H9 (cell line): ENCODE data around the gene MSI2. TPM values are rescaled to one million over a fixed set of nuclear protein-coding genes. Genes with fewer than 3 reads are reported as not detected.

ENCODE experiments used
- DNase-seq: peaks from one replicate; pipeline ENCODE4 v3.0.0-alpha.2; 2017
- H2AFZ ChIP-seq: one replicate; pipeline ENCODE4 v1.6.1; 2013; ENCODE audit warnings: mild to moderate bottlenecking, low read length, control low read depth, moderate library complexity
- H2AK5ac ChIP-seq: 2 replicates; pipeline ENCODE4 v1.6.1; 2013; ENCODE audit warnings: low read length, control low read depth, mixed read lengths; ENCODE audit not compliant: insufficient read length
- H2BK120ac ChIP-seq: one replicate; pipeline ENCODE4 v1.6.1; 2013; ENCODE audit warnings: low read depth, mild to moderate bottlenecking, low read length, control low read depth, inconsistent platforms; ENCODE audit not compliant: poor library complexity, severe bottlenecking
- H2BK12ac ChIP-seq: 2 replicates; pipeline ENCODE4 v1.6.1; 2013; ENCODE audit warnings: low read length, control low read depth, mixed read lengths, low read depth; ENCODE audit not compliant: insufficient read length
- H2BK15ac ChIP-seq: 2 replicates; pipeline ENCODE4 v1.6.1; 2013; ENCODE audit warnings: low read depth, low read length, control low read depth
- H2BK20ac ChIP-seq: one replicate; pipeline ENCODE4 v1.6.1; 2013; ENCODE audit warnings: low read depth, mild to moderate bottlenecking, low read length, control low read depth, inconsistent platforms; ENCODE audit not compliant: poor library complexity, severe bottlenecking
- H2BK5ac ChIP-seq: 2 replicates; pipeline ENCODE4 v1.6.1; 2013; ENCODE audit warnings: low read length, control low read depth, mixed read lengths; ENCODE audit not compliant: insufficient read length
- H3K14ac ChIP-seq: 2 replicates; pipeline ENCODE4 v1.6.1; 2013; ENCODE audit warnings: low read length, control low read depth; ENCODE audit not compliant: insufficient read depth
- H3K18ac ChIP-seq: 2 replicates; pipeline ENCODE4 v1.6.1; 2013; ENCODE audit warnings: low read depth, mild to moderate bottlenecking, mixed read lengths, low read length, control low read depth; ENCODE audit not compliant: insufficient read length
- H3K23ac ChIP-seq: 2 replicates; pipeline ENCODE4 v1.6.1; 2013; ENCODE audit warnings: low read length, control low read depth, mixed read lengths, low read depth; ENCODE audit not compliant: insufficient read length
- H3K23me2 ChIP-seq: 2 replicates; pipeline ENCODE4 v1.6.1; 2013; ENCODE audit warnings: low read depth, mild to moderate bottlenecking, mixed read lengths, low read length, control low read depth; ENCODE audit not compliant: insufficient read length, poor library complexity, severe bottlenecking
- H3K27ac ChIP-seq: 2 replicates; pipeline ENCODE4 v1.5.1; 2013; ENCODE audit warnings: low read length, control low read depth, mixed read lengths, low read depth; ENCODE audit not compliant: insufficient read length
- H3K27me3 ChIP-seq: 2 replicates; pipeline ENCODE4 v1.6.1; 2013; ENCODE audit warnings: low read length, control low read depth, inconsistent platforms; ENCODE audit not compliant: insufficient read depth
- H3K4ac ChIP-seq: 2 replicates; pipeline ENCODE4 v1.6.1; 2013; ENCODE audit warnings: low read depth, mild to moderate bottlenecking, control low read depth, inconsistent platforms, low read length, moderate library complexity
- H3K4me1 ChIP-seq: 2 replicates; pipeline ENCODE4 v1.6.1; 2013; ENCODE audit warnings: low read length, control low read depth, inconsistent platforms; ENCODE audit not compliant: insufficient read depth
- H3K4me2 ChIP-seq: 2 replicates; pipeline ENCODE4 v1.6.1; 2013; ENCODE audit warnings: low read length, control low read depth, mixed read lengths; ENCODE audit not compliant: insufficient read length, insufficient read depth
- H3K56ac ChIP-seq: 2 replicates; pipeline ENCODE4 v1.6.1; 2013; ENCODE audit warnings: low read depth, mild to moderate bottlenecking, mixed read lengths, low read length, control low read depth; ENCODE audit not compliant: insufficient read length
- H3K79me1 ChIP-seq: 2 replicates; pipeline ENCODE4 v1.6.1; 2013; ENCODE audit warnings: low read depth, mild to moderate bottlenecking, moderate library complexity, low read length, control low read depth, inconsistent platforms; ENCODE audit not compliant: insufficient read depth, poor library complexity, severe bottlenecking
- H3K79me2 ChIP-seq: 2 replicates; pipeline ENCODE4 v1.6.1; 2013; ENCODE audit warnings: low read length, control low read depth, inconsistent platforms; ENCODE audit not compliant: insufficient read depth
- H3K9ac ChIP-seq: 2 replicates; pipeline ENCODE4 v1.6.1; 2013; ENCODE audit warnings: low read length, control low read depth, mixed read lengths; ENCODE audit not compliant: insufficient read length; ENCODE audit errors: extremely low read depth
- H3K9me3 ChIP-seq: one replicate; pipeline ENCODE4 v1.6.1; 2013; ENCODE audit warnings: low read depth, low read length, inconsistent platforms; ENCODE audit not compliant: control insufficient read depth
- H3T11ph ChIP-seq: one replicate; pipeline ENCODE4 v1.6.1; 2013; ENCODE audit warnings: mild to moderate bottlenecking, low read length, control low read depth, inconsistent platforms
- H4K20me1 ChIP-seq: one replicate; pipeline ENCODE4 v1.6.1; 2013; ENCODE audit not compliant: control insufficient read depth, insufficient read length, insufficient read depth
- H4K5ac ChIP-seq: 2 replicates; pipeline ENCODE4 v1.6.1; 2013; ENCODE audit warnings: low read depth, mild to moderate bottlenecking, mixed read lengths, low read length, control low read depth; ENCODE audit not compliant: insufficient read length
- H4K8ac ChIP-seq: replicated peaks from 2 replicates; pipeline ENCODE4 v1.6.1; 2013; ENCODE audit warnings: low read length, control low read depth, mixed read lengths, low read depth; ENCODE audit not compliant: insufficient read length
- H4K91ac ChIP-seq: 2 replicates; pipeline ENCODE4 v1.6.1; 2013; ENCODE audit warnings: low read depth, mild to moderate bottlenecking, moderate library complexity, mixed read lengths, low read length, control low read depth; ENCODE audit not compliant: insufficient read length
- H3K27ac Mint-ChIP-seq, 3 experiments: 2 replicates in 2 of 3; 3 replicates in 1 of 3; pipeline ENCODE4 v1.8.0; 2020 to 2021; ENCODE audit warnings: mixed read lengths in 3 of 3, mild to moderate bottlenecking in 1 of 3, moderate library complexity in 1 of 3
- H3K27me3 Mint-ChIP-seq: 2 replicates; pipeline ENCODE4 v1.8.0; 2021; ENCODE audit warnings: low read depth, mild to moderate bottlenecking, moderate library complexity, mixed read lengths
- H3K36me3 Mint-ChIP-seq, 3 experiments: 2 replicates in 2 of 3; 3 replicates in 1 of 3; pipeline ENCODE4 v1.8.0; 2020 to 2021; ENCODE audit warnings: low read depth in 3 of 3, mixed read lengths in 3 of 3; ENCODE audit not compliant: insufficient read depth in 1 of 3
- H3K4me1 Mint-ChIP-seq, 2 experiments: 2 replicates each; pipeline ENCODE4 v1.8.0; 2020; ENCODE audit warnings: mixed read lengths in 2 of 2
- H3K4me3 Mint-ChIP-seq, 2 experiments: 2 replicates in 1 of 2; 3 replicates in 1 of 2; pipeline ENCODE4 v1.8.0; 2020 to 2021; ENCODE audit warnings: mild to moderate bottlenecking in 2 of 2, mixed read lengths in 2 of 2, moderate library complexity in 1 of 2
- H3K9me3 Mint-ChIP-seq, 2 experiments: 2 replicates in 1 of 2; 3 replicates in 1 of 2; pipeline ENCODE4 v1.8.0; 2020; ENCODE audit warnings: mild to moderate bottlenecking in 2 of 2, mixed read lengths in 2 of 2, moderate library complexity in 1 of 2
- WGBS: extraction: QIAGEN DNeasy Blood & Tissue Kit; methylation state at CpG from one replicate; pipeline ENCODE4 v1.1.7; 2013; ENCODE audit warnings: missing lambda C conversion rate, low lambda C conversion rate, mixed read lengths; ENCODE audit not compliant: insufficient read length; ENCODE audit errors: extremely low coverage; 5-methylcytosine and 5-hydroxymethylcytosine counted together
- total RNA-seq: library from RNA; stranded (reverse); gene quantifications from 2 replicates; pipeline ENCODE4 v1.2.1, GENCODE V29; 2021
- TF ChIP-seq, protein P1 (sequence below): fragments of 200-600 bp; sonication (generic); conservative IDR thresholded peaks from 3 replicates; pipeline ENCODE4 v1.8.0; 2021; ENCODE audit warnings: antibody characterized with exemption, mild to moderate bottlenecking

Gene MSI2
- total RNA-seq, 1 experiment from 2014 or later, result 98.5 TPM

DNA sequence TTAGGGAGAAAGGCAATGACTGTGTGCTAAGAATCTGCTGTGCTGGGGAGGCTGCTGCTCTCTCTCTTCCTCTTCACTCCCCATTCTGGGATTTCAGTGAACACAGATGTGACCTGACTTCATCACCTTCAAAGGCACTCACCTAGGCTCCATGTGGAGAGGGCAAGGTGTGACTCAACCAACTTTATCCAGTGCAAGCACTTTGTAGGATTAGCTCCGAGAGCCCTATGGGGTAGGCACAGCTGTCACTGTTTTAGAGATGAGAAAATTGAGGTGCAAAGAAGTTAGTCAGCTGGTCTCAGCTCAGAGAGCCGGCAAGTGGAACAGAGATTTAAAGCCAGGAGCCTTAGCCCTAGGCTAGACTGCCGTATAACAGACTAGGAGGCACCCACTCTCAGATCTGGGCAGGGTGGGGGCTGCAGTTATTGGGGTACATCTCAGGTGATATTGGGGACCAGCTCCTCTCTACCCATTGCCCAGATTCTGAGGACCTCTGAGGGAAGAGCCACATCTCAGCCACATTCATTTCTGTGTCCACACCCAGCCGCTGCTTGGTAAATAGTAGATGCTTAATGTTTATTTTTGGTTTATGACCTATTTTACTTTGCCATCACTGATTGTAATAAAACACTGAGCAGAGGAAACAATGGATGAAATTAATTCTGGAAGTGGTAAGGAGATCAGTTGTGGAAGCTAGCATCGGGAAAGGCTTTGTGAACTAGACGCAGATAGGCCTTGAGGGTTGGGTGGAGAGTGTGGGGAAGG lies 350.0 kb downstream of the MSI2 start:
- Histone ChIP-seq H4K8ac (no peak overlapping the region), H4K20me1 (no peaks in the 10 kb centered on the region), H3K27me3 (no peaks in the 10 kb centered on the region), H2BK120ac (no peak overlapping the region), H2BK20ac (no peak overlapping the region), H3K79me1 (no peaks in the 10 kb centered on the region), H2BK15ac (no peak overlapping the region), H3K4me1 (peaks cover 3% of the 10 kb centered on the region; the same call in 1 of the 2 replicates), H3K27ac (no peak overlapping the region), H2AFZ (no peak overlapping the region), H4K91ac (no peak overlapping the region), H2BK12ac (no peak overlapping the region), H3K23me2 (no peaks in the 10 kb centered on the region), H3K4ac (no peak overlapping the region), H2BK5ac (no peak overlapping the region), H3K4me2 (no peak overlapping the region), H3K79me2 (no peaks in the 10 kb centered on the region), H4K5ac (no peak overlapping the region), H3K18ac (no peak overlapping the region), H3K56ac (no peak overlapping the region), H3K14ac (peak overlapping the region; percentile 8; the same call in 1 of the 2 replicates), H2AK5ac (no peak overlapping the region), H3K9ac (no peak overlapping the region), H3K9me3 (no peaks in the 10 kb centered on the region), H3T11ph (no peak overlapping the region), H3K23ac (no peak overlapping the region)
- DNase-seq, result no peak
- peak overlapping the region in 1 of 3 experiments; percentile 79; a peak in 1 of 7 replicates for H3K27ac Mint-ChIP-seq
- H3K4me3 Mint-ChIP-seq, result no peak overlapping the region
- TF ChIP-seq, protein P1, sequence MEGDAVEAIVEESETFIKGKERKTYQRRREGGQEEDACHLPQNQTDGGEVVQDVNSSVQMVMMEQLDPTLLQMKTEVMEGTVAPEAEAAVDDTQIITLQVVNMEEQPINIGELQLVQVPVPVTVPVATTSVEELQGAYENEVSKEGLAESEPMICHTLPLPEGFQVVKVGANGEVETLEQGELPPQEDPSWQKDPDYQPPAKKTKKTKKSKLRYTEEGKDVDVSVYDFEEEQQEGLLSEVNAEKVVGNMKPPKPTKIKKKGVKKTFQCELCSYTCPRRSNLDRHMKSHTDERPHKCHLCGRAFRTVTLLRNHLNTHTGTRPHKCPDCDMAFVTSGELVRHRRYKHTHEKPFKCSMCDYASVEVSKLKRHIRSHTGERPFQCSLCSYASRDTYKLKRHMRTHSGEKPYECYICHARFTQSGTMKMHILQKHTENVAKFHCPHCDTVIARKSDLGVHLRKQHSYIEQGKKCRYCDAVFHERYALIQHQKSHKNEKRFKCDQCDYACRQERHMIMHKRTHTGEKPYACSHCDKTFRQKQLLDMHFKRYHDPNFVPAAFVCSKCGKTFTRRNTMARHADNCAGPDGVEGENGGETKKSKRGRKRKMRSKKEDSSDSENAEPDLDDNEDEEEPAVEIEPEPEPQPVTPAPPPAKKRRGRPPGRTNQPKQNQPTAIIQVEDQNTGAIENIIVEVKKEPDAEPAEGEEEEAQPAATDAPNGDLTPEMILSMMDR, result no peak
- WGBS, result no CpG with 5 or more reads among the region's 6 CpGs
- H3K36me3 Mint-ChIP-seq, result no peaks in the 10 kb centered on the region
- H3K27me3 Mint-ChIP-seq, result no peaks in the 10 kb centered on the region
- no peaks in the 10 kb centered on the region for H3K9me3 Mint-ChIP-seq
- H3K4me1 Mint-ChIP-seq, result peaks cover 59 to 61% of the 10 kb centered on the region in 2 experiments
